ENCODE measurements around the gene COL9A2.

DNA sequence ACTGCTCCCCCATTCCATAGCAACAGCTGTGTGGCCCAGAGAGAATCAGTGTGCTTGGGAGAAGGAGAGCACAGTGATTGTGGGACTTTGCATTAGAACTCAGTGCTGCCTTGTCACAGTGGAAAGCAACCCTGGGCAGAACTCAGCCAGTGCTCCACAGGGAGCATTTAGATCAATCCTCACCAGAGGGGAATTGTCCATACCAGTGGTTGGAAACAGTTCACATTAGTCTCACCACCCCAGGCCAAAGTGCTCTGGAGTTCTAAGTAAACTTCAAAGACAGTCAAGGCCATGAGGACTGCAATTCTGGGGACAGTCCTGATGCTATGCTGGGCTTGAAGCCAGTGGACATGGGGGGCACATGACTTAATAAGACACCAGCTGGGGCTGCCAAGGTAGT, 43.5 kb upstream of the COL9A2 start:
- TF ChIP-seq, protein P1, sequence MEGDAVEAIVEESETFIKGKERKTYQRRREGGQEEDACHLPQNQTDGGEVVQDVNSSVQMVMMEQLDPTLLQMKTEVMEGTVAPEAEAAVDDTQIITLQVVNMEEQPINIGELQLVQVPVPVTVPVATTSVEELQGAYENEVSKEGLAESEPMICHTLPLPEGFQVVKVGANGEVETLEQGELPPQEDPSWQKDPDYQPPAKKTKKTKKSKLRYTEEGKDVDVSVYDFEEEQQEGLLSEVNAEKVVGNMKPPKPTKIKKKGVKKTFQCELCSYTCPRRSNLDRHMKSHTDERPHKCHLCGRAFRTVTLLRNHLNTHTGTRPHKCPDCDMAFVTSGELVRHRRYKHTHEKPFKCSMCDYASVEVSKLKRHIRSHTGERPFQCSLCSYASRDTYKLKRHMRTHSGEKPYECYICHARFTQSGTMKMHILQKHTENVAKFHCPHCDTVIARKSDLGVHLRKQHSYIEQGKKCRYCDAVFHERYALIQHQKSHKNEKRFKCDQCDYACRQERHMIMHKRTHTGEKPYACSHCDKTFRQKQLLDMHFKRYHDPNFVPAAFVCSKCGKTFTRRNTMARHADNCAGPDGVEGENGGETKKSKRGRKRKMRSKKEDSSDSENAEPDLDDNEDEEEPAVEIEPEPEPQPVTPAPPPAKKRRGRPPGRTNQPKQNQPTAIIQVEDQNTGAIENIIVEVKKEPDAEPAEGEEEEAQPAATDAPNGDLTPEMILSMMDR (IDR thresholded peaks at IDR 0.05): no peak
- TF ChIP-seq POLR2A (IDR thresholded peaks at IDR 0.05): no peak

Data from uterus (tissue), 2 donors.